MM.1S (cell line): ENCODE results near the gene TRPM2.

ENCODE experiments used
- DNase-seq: peaks from one replicate; pipeline ENCODE4 v3.0.0-alpha.2; 2015
- H2AFZ ChIP-seq: fragments of 300-600 bp; sonication (generic); 2 replicates; pipeline ENCODE4 v1.6.0; 2016; ENCODE audit warnings: antibody characterized with exemption, low read length
- H3F3A ChIP-seq: fragments of 300-600 bp; sonication (generic); 2 replicates; pipeline ENCODE4 v1.6.1; 2016; ENCODE audit warnings: mild to moderate bottlenecking, antibody characterized with exemption, low read length, moderate library complexity, mixed read lengths; ENCODE audit not compliant: insufficient read depth
- H3K27ac ChIP-seq: fragments of 300-600 bp; sonication (generic); 2 replicates; pipeline ENCODE4 v1.5.1; 2016; ENCODE audit warnings: mild to moderate bottlenecking, low read length
- H3K27me3 ChIP-seq: fragments of 300-600 bp; sonication (generic); replicated peaks from 2 replicates; pipeline ENCODE4 v1.6.0; 2016; ENCODE audit warnings: low read length; ENCODE audit not compliant: insufficient read depth
- H3K36me3 ChIP-seq: fragments of 300-600 bp; sonication (generic); replicated peaks from 2 replicates; pipeline ENCODE4 v1.6.1; 2016; ENCODE audit warnings: mild to moderate bottlenecking, low read length, mixed read lengths; ENCODE audit not compliant: insufficient read depth
- H3K4me1 ChIP-seq: fragments of 300-600 bp; sonication (generic); 2 replicates; pipeline ENCODE4 v1.6.1; 2016; ENCODE audit warnings: low read length, mixed read lengths
- H3K4me2 ChIP-seq: fragments of 300-600 bp; sonication (generic); 2 replicates; pipeline ENCODE4 v1.6.0; 2016; ENCODE audit warnings: low read depth, low read length
- H3K4me3 ChIP-seq: fragments of 300-600 bp; sonication (generic); 2 replicates; pipeline ENCODE4 v1.5.1; 2016; ENCODE audit warnings: low read length, mixed read lengths
- H3K79me2 ChIP-seq: fragments of 300-600 bp; sonication (generic); 2 replicates; pipeline ENCODE4 v1.6.1; 2016; ENCODE audit warnings: mixed run types, low read length, mixed read lengths
- H3K9ac ChIP-seq: fragments of 300-600 bp; sonication (generic); 2 replicates; pipeline ENCODE4 v1.6.1; 2016; ENCODE audit warnings: low read length, mixed read lengths
- H3K9me2 ChIP-seq: fragments of 300-600 bp; sonication (generic); replicated peaks from 2 replicates; pipeline ENCODE4 v1.6.1; 2016; ENCODE audit warnings: mild to moderate bottlenecking, low read length, mixed read lengths; ENCODE audit not compliant: insufficient read depth
- H3K9me3 ChIP-seq: fragments of 300-600 bp; sonication (generic); replicated peaks from 2 replicates; pipeline ENCODE4 v1.6.1; 2016; ENCODE audit warnings: mild to moderate bottlenecking, low read length, mixed read lengths; ENCODE audit not compliant: insufficient read depth
- H4K20me1 ChIP-seq: fragments of 300-600 bp; sonication (generic); 2 replicates; pipeline ENCODE4 v1.6.1; 2016; ENCODE audit warnings: mild to moderate bottlenecking, low read length, moderate library complexity, mixed read lengths; ENCODE audit not compliant: insufficient read depth
- CTCF ChIP-seq: fragments of 300-600 bp; sonication (generic); IDR thresholded peaks from 2 replicates; pipeline ENCODE4 v1.5.1; 2016; ENCODE audit warnings: antibody characterized with exemption, low read length, mixed read lengths
- EZH2 ChIP-seq: fragments of 300-600 bp; sonication (generic); optimal IDR thresholded peaks from 2 replicates; pipeline ENCODE3; 2017; ENCODE audit warnings: low read depth, mild to moderate bottlenecking, antibody characterized with exemption, low read length, mixed read lengths
- EZH2phosphoT487 ChIP-seq: fragments of 300-600 bp; sonication (generic); IDR thresholded peaks from 2 replicates; pipeline ENCODE4 v1.6.1; 2018; ENCODE audit warnings: antibody characterized with exemption, low read length

The TRPM2 gene

GRCh38 chr21:44432841-44433790 lies 79.7 kb downstream of the TRPM2 start:
- Histone ChIP-seq H3F3A (peaks cover 6% of the 10 kb centered on the region; the same call in 1 of the 2 replicates), H3K9me2 (no peaks in the 10 kb centered on the region), H3K36me3 (no peaks in the 10 kb centered on the region), H3K27me3 (peaks cover 80% of the 10 kb centered on the region), H3K9ac (no peak overlapping the region), H3K9me3 (no peaks in the 10 kb centered on the region; the same call in 1 of the 2 replicates), H3K4me3 (no peak overlapping the region), H3K79me2 (no peaks in the 10 kb centered on the region), H4K20me1 (no peaks in the 10 kb centered on the region), H3K4me1 (no peaks in the 10 kb centered on the region), H2AFZ (no peak overlapping the region), H3K27ac (no peak overlapping the region), H3K4me2 (no peak overlapping the region)
- DNase-seq = no peak
- TF ChIP-seq CTCF (no peak), EZH2 (no peak), EZH2phosphoT487 (no peak)

GRCh38 chr21:44433791-44434567 lies 80.6 kb downstream of the TRPM2 start:
- no peaks in the 10 kb centered on the region for H3K36me3 ChIP-seq
- H3K4me2 ChIP-seq = no peak overlapping the region
- H3K9ac ChIP-seq = no peak overlapping the region
- no peaks in the 10 kb centered on the region for H3F3A ChIP-seq
- H3K9me2 ChIP-seq = no peaks in the 10 kb centered on the region
- no peak overlapping the region for H3K4me3 ChIP-seq
- no peak overlapping the region for H3K27ac ChIP-seq
- no peak overlapping the region for H2AFZ ChIP-seq
- H3K79me2 ChIP-seq = no peaks in the 10 kb centered on the region
- TF ChIP-seq EZH2phosphoT487 (no peak), EZH2 (no peak), CTCF (no peak)
- no peak for DNase-seq
- H3K4me1 ChIP-seq = no peaks in the 10 kb centered on the region
- no peaks in the 10 kb centered on the region for H4K20me1 ChIP-seq
- H3K9me3 ChIP-seq = no peaks in the 10 kb centered on the region; the same call in 1 of the 2 replicates
- H3K27me3 ChIP-seq = peaks cover 88% of the 10 kb centered on the region

DNA sequence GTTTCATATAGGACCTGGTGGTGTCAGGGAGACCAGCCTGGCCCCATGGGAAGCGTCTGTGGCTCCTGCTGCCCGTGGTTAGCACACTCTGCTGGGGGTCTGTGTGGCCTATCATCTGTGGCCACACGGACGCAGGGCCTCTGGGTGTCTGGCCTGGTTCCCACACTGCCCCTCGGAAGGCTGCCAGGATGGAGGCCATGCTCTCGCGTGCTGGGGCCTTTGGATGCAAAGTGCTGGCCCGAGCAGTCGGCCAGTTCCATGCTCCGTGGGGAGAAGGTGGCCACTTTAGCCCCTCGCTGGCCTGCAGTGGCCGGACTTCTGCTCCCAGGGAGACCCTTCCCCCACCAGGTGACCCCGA lies 81.1 kb downstream of the TRPM2 start:
- no peak overlapping the region for H3K4me2 ChIP-seq
- no peaks in the 10 kb centered on the region for H3K4me1 ChIP-seq
- no peak overlapping the region for H2AFZ ChIP-seq
- TF ChIP-seq CTCF = no peak
- no peak for TF ChIP-seq EZH2
- no peak overlapping the region for H3K27ac ChIP-seq
- peaks cover 94% of the 10 kb centered on the region for H3K27me3 ChIP-seq
- no peaks in the 10 kb centered on the region for H3K36me3 ChIP-seq
- H3K79me2 ChIP-seq = no peaks in the 10 kb centered on the region
- no peaks in the 10 kb centered on the region for H4K20me1 ChIP-seq
- H3F3A ChIP-seq = no peaks in the 10 kb centered on the region
- no peak overlapping the region for H3K9ac ChIP-seq
- no peak for DNase-seq
- no peaks in the 10 kb centered on the region; the same call in 1 of the 2 replicates for H3K9me3 ChIP-seq
- H3K4me3 ChIP-seq = no peak overlapping the region
- no peaks in the 10 kb centered on the region for H3K9me2 ChIP-seq
